OCI-LY3 (cell line): ENCODE measurements around the gene KCNE1.
"Not testable (repeated sequence)": the region's sequence is repeated elsewhere in the genome, so short reads cannot be mapped to it uniquely, and the experiment has no call there.

Source experiments
- H2AFZ ChIP-seq: fragments of 200-600, 300-600 bp; shearing (Covaris generic); 2 replicates; pipeline ENCODE4 v1.6.0; 2014; ENCODE audit warnings: antibody characterized with exemption, low read depth, low read length
- H3K27ac ChIP-seq: fragments of 200-600, 300-600 bp; sonication (generic); 2 replicates; pipeline ENCODE4 v1.5.1; 2014; ENCODE audit warnings: mild to moderate bottlenecking, low read length, moderate library complexity, mixed read lengths
- H3K27me3 ChIP-seq: fragments of 200-600, 300-600 bp; sonication (generic); 2 replicates; pipeline ENCODE4 v1.6.1; 2014; ENCODE audit warnings: low read depth, low read length, mixed read lengths
- H3K36me3 ChIP-seq: fragments of 200-600, 300-600 bp; sonication (generic); replicated peaks from 2 replicates; pipeline ENCODE3; 2014; ENCODE audit warnings: low read depth, low read length, mixed read lengths
- H3K4me1 ChIP-seq: fragments of 300-600, 200-600 bp; sonication (generic); 2 replicates; pipeline ENCODE4 v1.6.1; 2014; ENCODE audit warnings: low read length, mixed read lengths
- H3K4me2 ChIP-seq: fragments of 200-600, 300-600 bp; sonication (generic); 2 replicates; pipeline ENCODE4 v1.6.1; 2014; ENCODE audit warnings: low read length, mixed read lengths
- H3K4me3 ChIP-seq: fragments of 300-600, 200-600 bp; sonication (generic); 2 replicates; pipeline ENCODE4 v1.5.1; 2014; ENCODE audit warnings: antibody characterized with exemption, mild to moderate bottlenecking, low read length, moderate library complexity
- H3K79me2 ChIP-seq: fragments of 300-600, 200-600 bp; shearing (Covaris generic); 2 replicates; pipeline ENCODE4 v1.6.1; 2014; ENCODE audit warnings: mild to moderate bottlenecking, low read length, mixed read lengths
- H3K9ac ChIP-seq: fragments of 300-600, 200-600 bp; shearing (Covaris generic); 2 replicates; pipeline ENCODE4 v1.6.0; 2014; ENCODE audit warnings: mild to moderate bottlenecking, low read length, moderate library complexity
- H3K9me3 ChIP-seq: fragments of 200-600, 300-600 bp; shearing (Covaris generic); 2 replicates; pipeline ENCODE4 v1.6.1; 2014; ENCODE audit warnings: low read length, mixed read lengths; ENCODE audit not compliant: insufficient read depth
- H4K20me1 ChIP-seq: fragments of 200-600, 300-600 bp; sonication (generic); 2 replicates; pipeline ENCODE4 v1.6.1; 2016; ENCODE audit warnings: low read length, mixed read lengths; ENCODE audit not compliant: insufficient read depth
- CTCF ChIP-seq: fragments of 200-600, 300-600 bp; sonication (generic); IDR thresholded peaks from 2 replicates; pipeline ENCODE4 v1.5.1; 2014; ENCODE audit warnings: antibody characterized with exemption, low read length, low read depth
- EZH2phosphoT487 ChIP-seq: fragments of 200-600 bp; shearing (Covaris generic); IDR thresholded peaks from 2 replicates; pipeline ENCODE4 v1.6.1; 2018; ENCODE audit warnings: antibody characterized with exemption, mixed run types, low read depth

KCNE1 gene

DNA sequence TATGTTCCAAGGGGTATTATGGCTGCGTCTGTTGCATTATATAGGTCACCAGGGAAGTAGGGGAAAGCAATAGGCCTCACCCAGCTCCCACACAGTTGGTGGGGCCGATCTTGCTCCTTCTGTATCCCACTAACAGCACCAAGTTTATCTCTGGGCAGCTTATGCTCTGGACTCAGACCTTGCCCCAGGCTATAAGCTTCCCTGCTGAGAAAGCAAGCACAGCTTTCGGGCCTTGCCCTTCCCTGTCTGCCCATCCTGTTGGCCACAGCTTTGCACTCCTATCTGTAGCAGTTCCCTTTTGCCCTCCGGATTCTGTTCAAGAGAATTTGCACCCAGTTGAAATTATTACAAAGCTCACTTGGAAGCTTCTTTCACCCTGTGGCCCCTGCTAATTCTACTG is 12.9 kb downstream of the KCNE1 start:
- Histone ChIP-seq H3K9me3 (no peaks in the 10 kb centered on the region), H3K79me2 (no peaks in the 10 kb centered on the region), H3K36me3 (no peaks in the 10 kb centered on the region), H3K27me3 (no peaks in the 10 kb centered on the region), H3K9ac (no peak overlapping the region), H3K4me1 (no peaks in the 10 kb centered on the region), H3K4me2 (no peak overlapping the region), H3K27ac (no peak overlapping the region), H2AFZ (no peak overlapping the region), H4K20me1 (no peaks in the 10 kb centered on the region), H3K4me3 (no peak overlapping the region)
- no peak for TF ChIP-seq EZH2phosphoT487
- TF ChIP-seq CTCF = no peak

GRCh38 chr21:34498623-34499022 is 13.4 kb downstream of the KCNE1 start:
- no peak overlapping the region for H3K9ac ChIP-seq
- H3K79me2 ChIP-seq = no peaks in the 10 kb centered on the region
- H3K4me3 ChIP-seq = no peak overlapping the region
- H3K4me1 ChIP-seq = no peaks in the 10 kb centered on the region
- H2AFZ ChIP-seq = no peak overlapping the region
- no peak overlapping the region for H3K27ac ChIP-seq
- H3K9me3 ChIP-seq = no peaks in the 10 kb centered on the region
- no peaks in the 10 kb centered on the region for H4K20me1 ChIP-seq
- TF ChIP-seq EZH2phosphoT487 (no peak), CTCF (no peak)
- no peak overlapping the region for H3K4me2 ChIP-seq
- H3K36me3 ChIP-seq = no peaks in the 10 kb centered on the region
- no peaks in the 10 kb centered on the region for H3K27me3 ChIP-seq

- H3K4me2 ChIP-seq, H3K9me3 ChIP-seq: not testable (repeated sequence)
These were observed 28.2 kb downstream of the KCNE1 start for GRCh38 chr21:34483854-34484253.

DNA sequence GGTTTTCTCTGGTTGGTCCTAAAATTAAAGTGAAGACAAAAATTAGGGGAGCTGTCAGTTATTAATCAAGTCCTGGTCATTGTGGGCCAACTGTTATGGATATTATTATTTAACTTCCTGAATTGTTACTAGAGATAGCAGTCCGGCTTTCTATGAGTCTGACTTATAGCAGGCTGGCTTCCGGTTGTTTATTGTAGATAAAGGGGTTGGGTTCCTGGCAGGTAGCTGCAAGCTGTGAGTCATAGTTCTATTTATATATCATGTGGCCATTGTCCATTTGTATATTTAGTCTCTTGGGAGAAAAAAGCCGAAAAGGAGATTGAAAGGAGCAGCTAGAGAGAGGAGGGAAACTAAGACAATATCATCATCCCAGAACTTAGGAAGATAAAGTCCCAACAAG is 28.6 kb downstream of the KCNE1 start:
- not testable (repeated sequence) for H3K36me3 ChIP-seq, H3K4me3 ChIP-seq, H3K9me3 ChIP-seq, H3K79me2 ChIP-seq, H4K20me1 ChIP-seq, H3K27me3 ChIP-seq, H3K27ac ChIP-seq, H3K4me2 ChIP-seq, H3K9ac ChIP-seq, H3K4me1 ChIP-seq, H2AFZ ChIP-seq

More at GRCh38 chr21:34483854-34484253, 28.2 kb downstream of the KCNE1 start:
- not testable (repeated sequence) for H3K79me2 ChIP-seq, H3K4me3 ChIP-seq, H3K9ac ChIP-seq, H3K27ac ChIP-seq, H3K36me3 ChIP-seq, H4K20me1 ChIP-seq, H3K27me3 ChIP-seq, H3K4me1 ChIP-seq, H2AFZ ChIP-seq

DNA sequence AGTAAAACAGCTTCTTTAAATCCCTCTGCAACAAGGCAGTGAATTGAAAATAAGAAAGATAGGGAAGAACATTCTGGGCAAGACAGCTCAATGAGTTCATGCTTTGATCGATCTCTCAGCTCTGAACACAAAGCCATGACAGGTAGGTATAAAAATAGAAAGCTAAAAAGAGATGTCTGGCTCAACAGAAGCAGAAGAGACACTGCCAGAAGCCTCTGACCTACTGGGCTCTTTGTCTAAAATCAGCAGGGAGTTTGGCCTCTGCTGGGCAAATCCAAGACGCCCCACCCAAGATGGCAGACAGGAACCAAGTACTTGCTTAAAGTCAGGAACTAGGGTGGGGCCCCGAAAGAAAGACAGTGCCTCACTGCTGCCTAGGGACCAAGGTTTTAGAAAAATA is 44.7 kb downstream of the KCNE1 start:
- not testable (repeated sequence) for H4K20me1 ChIP-seq, H3K4me1 ChIP-seq, H3K4me3 ChIP-seq, H3K9ac ChIP-seq, H3K79me2 ChIP-seq, H3K36me3 ChIP-seq, H3K27me3 ChIP-seq, H3K4me2 ChIP-seq, H3K27ac ChIP-seq, H3K9me3 ChIP-seq, H2AFZ ChIP-seq

DNA sequence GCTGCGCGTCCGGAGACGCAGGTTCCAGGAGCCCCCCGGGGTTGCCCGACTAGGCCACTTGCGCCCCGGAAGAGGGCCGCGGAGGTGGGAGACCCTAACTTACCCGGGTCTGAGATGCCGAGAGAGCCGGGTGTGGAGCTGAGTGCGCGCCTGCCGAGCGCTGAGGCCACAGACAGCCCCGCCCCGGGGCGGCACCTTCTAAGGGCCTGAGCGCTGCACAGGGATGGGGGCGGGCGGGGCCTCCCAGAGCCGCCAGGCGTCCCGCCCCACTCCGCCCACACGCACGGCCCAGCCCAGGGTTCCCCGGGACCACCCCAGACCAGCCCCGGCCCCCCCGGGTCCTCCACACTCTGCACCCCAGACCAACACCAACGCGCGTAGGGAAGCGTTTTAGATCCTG is 52.6 kb downstream of the KCNE1 start:
- H3K4me1 ChIP-seq, H2AFZ ChIP-seq, H3K79me2 ChIP-seq, H4K20me1 ChIP-seq, H3K4me2 ChIP-seq, H3K4me3 ChIP-seq, H3K9ac ChIP-seq, H3K36me3 ChIP-seq, H3K27ac ChIP-seq, H3K27me3 ChIP-seq, H3K9me3 ChIP-seq: not testable (repeated sequence)

DNA sequence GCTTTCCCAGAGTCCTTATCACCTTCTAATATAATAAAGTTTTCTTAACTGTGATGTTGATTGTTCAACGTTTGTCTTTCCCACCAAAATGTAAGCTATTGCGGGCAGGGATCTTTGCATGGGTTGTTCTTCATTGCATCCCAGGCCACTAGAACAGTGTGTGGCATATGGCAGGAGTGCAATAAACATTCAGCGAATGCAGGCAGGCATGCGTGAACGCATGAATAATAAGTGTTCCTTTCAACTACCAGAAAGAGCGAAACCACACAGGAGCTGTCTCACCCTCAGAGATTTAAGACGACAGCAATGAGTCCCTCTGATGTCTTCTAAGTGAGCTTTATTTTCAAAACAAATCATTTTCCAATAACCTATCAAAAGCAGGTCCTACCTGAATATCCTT is 53.7 kb downstream of the KCNE1 start:
- H2AFZ ChIP-seq, H3K79me2 ChIP-seq, H3K4me2 ChIP-seq, H3K4me3 ChIP-seq, H3K9me3 ChIP-seq, H4K20me1 ChIP-seq, H3K4me1 ChIP-seq, H3K27me3 ChIP-seq, H3K36me3 ChIP-seq, H3K9ac ChIP-seq, H3K27ac ChIP-seq: not testable (repeated sequence)

- H3K9ac ChIP-seq, H4K20me1 ChIP-seq, H3K79me2 ChIP-seq, H3K4me3 ChIP-seq, H3K27ac ChIP-seq, H3K4me1 ChIP-seq, H3K9me3 ChIP-seq, H2AFZ ChIP-seq, H3K4me2 ChIP-seq, H3K27me3 ChIP-seq, H3K36me3 ChIP-seq: not testable (repeated sequence)
These were observed 55.8 kb downstream of the KCNE1 start for GRCh38 chr21:34456180-34456579.
